ENCODE measurements around the gene RHBDD3.

Gene RHBDD3

DNA sequence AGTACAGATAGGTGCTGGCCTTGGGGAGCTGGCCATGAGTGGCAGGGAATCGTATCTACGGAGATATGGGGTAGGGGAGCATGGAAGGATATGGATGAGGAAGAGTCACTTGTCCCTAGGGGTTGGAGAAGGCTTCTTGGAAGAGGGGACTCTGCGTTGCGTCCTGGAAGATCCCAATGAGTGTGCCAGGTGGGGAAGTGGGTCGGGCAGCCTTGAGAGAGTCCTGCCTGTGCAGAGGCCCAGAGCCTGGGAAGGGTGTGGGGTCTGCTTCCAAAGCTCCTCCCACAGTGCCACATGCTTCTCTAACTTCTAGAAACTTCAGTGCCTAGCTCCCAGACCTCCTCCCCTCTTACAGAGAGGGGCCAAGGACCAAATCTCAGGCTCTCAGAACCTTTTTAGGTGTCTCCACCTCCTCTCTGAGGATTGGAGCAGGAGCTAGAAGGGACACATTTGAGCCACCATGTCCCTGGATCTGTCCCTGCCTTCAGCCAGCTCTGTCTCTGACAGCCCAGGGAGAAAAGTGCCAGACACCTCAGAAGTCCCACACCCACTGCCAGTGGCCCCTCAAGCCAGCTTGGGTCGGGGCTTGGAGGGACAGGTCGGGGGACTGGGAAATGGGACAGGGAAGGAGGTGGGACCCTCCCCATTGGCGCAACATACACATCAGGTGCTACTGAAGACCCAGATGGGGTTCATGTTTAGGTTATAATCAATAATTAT, 11.0 kb downstream of the RHBDD3 start:
- Histone ChIP-seq H3K36me3 (ENCODE audit: control insufficient read depth in 2 of 2, insufficient read depth in 1 of 2, low read length in 2 of 2) (peaks cover 7 to 25% of the 10 kb centered on the region in 2 experiments; a peak in 2 of 3 replicates), H3K4me3 (ENCODE audit: low read depth, low read length) (no peak overlapping the region), H3K27ac (ENCODE audit: extremely low read depth, low read depth, low read length) (no peak overlapping the region), H3K9me3 (ENCODE audit: control insufficient read depth, insufficient read depth, low read depth, low read length) (no peaks in the 10 kb centered on the region), H3K4me1 (ENCODE audit: control insufficient read depth, insufficient read depth, low read length) (no peaks in the 10 kb centered on the region)
- POLR2A ChIA-PET: interaction anchor here (0.7 to 1.5 kb wide), 2 partner anchors 10 to 753 kb away, joined by 4 read pairs; no protein-coding TSS in a partner anchor
- TF ChIP-seq FEZF1 (tag by site-specific recombination; IDR thresholded peaks at IDR 0.05) (no peak), ZBTB17 (tag by site-specific recombination; IDR thresholded peaks at IDR 0.05) (no peak), ZNF211 (tag by site-specific recombination; IDR thresholded peaks at IDR 0.05; ENCODE audit: low read depth) (no peak), ZNF138 (tag by site-specific recombination; IDR thresholded peaks at IDR 0.05; ENCODE audit: borderline replicate concordance) (no peak), ZNF350 (tag by site-specific recombination; IDR thresholded peaks at IDR 0.05) (no peak), ZNF621 (tag by site-specific recombination; IDR thresholded peaks at IDR 0.05) (no peak), ZNF473 (tag by site-specific recombination; IDR thresholded peaks at IDR 0.05) (no peak), KLF1 (tag by site-specific recombination; IDR thresholded peaks at IDR 0.05) (no peak), ZFP41 (tag by site-specific recombination; IDR thresholded peaks at IDR 0.05; ENCODE audit: borderline replicate concordance) (no peak), ZNF354C (tag by site-specific recombination; IDR thresholded peaks at IDR 0.05; ENCODE audit: borderline replicate concordance, low read depth) (no peak), ZNF529 (tag by site-specific recombination; IDR thresholded peaks at IDR 0.05; ENCODE audit: insufficient replicate concordance) (no peak), GLI4 (tag by site-specific recombination; IDR thresholded peaks at IDR 0.05) (no peak), BCL11B (tag by site-specific recombination; IDR thresholded peaks at IDR 0.05; ENCODE audit: low read depth) (no peak), GFI1B (tag by site-specific recombination; IDR thresholded peaks at IDR 0.05) (no peak)
- TF ChIP-seq, protein P1, sequence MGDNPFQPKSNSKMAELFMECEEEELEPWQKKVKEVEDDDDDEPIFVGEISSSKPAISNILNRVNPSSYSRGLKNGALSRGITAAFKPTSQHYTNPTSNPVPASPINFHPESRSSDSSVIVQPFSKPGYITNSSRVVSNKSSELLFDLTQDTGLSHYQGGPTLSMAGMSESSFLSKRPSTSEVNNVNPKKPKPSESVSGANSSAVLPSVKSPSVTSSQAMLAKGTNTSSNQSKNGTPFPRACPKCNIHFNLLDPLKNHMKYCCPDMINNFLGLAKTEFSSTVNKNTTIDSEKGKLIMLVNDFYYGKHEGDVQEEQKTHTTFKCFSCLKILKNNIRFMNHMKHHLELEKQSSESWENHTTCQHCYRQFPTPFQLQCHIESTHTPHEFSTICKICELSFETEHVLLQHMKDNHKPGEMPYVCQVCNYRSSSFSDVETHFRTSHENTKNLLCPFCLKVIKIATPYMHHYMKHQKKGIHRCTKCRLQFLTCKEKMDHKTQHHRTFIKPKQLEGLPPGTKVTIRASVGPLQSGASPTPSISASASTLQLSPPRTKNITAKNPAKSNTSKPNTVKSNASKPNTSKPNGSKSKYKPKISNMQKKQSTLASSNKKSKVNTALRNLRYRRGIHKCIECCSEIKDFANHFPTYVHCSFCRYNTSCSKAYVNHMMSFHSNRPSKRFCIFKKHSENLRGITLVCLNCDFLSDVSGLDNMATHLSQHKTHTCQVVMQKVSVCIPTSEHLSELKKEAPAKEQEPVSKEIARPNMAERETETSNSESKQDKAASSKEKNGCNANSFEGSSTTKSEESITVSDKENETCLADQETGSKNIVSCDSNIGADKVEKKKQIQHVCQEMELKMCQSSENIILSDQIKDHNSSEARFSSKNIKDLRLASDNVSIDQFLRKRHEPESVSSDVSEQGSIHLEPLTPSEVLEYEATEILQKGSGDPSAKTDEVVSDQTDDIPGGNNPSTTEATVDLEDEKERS (tag by site-specific recombination; IDR thresholded peaks at IDR 0.05): no peak
- TF ChIP-seq, protein P2, sequence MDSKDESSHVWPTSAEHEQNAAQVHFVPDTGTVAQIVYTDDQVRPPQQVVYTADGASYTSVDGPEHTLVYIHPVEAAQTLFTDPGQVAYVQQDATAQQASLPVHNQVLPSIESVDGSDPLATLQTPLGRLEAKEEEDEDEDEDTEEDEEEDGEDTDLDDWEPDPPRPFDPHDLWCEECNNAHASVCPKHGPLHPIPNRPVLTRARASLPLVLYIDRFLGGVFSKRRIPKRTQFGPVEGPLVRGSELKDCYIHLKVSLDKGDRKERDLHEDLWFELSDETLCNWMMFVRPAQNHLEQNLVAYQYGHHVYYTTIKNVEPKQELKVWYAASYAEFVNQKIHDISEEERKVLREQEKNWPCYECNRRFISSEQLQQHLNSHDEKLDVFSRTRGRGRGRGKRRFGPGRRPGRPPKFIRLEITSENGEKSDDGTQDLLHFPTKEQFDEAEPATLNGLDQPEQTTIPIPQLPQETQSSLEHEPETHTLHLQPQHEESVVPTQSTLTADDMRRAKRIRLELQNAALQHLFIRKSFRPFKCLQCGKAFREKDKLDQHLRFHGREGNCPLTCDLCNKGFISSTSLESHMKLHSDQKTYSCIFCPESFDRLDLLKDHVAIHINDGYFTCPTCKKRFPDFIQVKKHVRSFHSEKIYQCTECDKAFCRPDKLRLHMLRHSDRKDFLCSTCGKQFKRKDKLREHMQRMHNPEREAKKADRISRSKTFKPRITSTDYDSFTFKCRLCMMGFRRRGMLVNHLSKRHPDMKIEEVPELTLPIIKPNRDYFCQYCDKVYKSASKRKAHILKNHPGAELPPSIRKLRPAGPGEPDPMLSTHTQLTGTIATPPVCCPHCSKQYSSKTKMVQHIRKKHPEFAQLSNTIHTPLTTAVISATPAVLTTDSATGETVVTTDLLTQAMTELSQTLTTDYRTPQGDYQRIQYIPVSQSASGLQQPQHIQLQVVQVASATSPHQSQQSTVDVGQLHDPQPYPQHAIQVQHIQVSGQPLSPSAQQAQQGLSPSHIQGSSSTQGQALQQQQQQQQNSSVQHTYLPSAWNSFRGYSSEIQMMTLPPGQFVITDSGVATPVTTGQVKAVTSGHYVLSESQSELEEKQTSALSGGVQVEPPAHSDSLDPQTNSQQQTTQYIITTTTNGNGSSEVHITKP (tag by site-specific recombination; IDR thresholded peaks at IDR 0.05): no peak
- TF ChIP-seq, protein P3, sequence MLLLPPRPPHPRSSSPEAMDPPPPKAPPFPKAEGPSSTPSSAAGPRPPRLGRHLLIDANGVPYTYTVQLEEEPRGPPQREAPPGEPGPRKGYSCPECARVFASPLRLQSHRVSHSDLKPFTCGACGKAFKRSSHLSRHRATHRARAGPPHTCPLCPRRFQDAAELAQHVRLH (tag by site-specific recombination; IDR thresholded peaks at IDR 0.05): no peak
- TF ChIP-seq, protein P4, sequence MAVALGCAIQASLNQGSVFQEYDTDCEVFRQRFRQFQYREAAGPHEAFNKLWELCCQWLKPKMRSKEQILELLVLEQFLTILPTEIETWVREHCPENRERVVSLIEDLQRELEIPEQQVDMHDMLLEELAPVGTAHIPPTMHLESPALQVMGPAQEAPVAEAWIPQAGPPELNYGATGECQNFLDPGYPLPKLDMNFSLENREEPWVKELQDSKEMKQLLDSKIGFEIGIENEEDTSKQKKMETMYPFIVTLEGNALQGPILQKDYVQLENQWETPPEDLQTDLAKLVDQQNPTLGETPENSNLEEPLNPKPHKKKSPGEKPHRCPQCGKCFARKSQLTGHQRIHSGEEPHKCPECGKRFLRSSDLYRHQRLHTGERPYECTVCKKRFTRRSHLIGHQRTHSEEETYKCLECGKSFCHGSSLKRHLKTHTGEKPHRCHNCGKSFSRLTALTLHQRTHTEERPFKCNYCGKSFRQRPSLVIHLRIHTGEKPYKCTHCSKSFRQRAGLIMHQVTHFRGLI (tag by site-specific recombination; IDR thresholded peaks at IDR 0.05): no peak
- TF ChIP-seq, protein P5, sequence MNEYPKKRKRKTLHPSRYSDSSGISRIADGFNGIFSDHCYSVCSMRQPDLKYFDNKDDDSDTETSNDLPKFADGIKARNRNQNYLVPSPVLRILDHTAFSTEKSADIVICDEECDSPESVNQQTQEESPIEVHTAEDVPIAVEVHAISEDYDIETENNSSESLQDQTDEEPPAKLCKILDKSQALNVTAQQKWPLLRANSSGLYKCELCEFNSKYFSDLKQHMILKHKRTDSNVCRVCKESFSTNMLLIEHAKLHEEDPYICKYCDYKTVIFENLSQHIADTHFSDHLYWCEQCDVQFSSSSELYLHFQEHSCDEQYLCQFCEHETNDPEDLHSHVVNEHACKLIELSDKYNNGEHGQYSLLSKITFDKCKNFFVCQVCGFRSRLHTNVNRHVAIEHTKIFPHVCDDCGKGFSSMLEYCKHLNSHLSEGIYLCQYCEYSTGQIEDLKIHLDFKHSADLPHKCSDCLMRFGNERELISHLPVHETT (tag by site-specific recombination; IDR thresholded peaks at IDR 0.05): no peak
- CTCF ChIA-PET: interaction anchor here (4.4 kb wide), 1 partner anchor 12 kb away, joined by 30 read pairs; no protein-coding TSS in a partner anchor

Measured in HEK293 (cell line).